CD8-positive, alpha-beta memory T cell (primary cell): ENCODE results near the gene PEX14. TPM values are rescaled to one million over a fixed set of nuclear protein-coding genes. Genes with fewer than 3 reads are reported as not detected.
"Not testable (repeated sequence)": the region's sequence is repeated elsewhere in the genome, so short reads cannot be mapped to it uniquely, and the experiment has no call there.

Experiments used
- CTCF ChIA-PET: fragments of 350-600 bp; sonication (Branson Sonifier 250); formaldehyde crosslinking; loops from one replicate; lab custom pipeline; 2021; ENCODE audit warnings: antibody characterized with exemption; lab: Charles Lee
- POLR2A ChIA-PET: fragments of 350-600 bp; sonication (Branson Sonifier 250); formaldehyde crosslinking; loops from one replicate; lab custom pipeline; 2021; ENCODE audit warnings: antibody characterized with exemption; lab: Charles Lee
- DNase-seq, 5 donors: peaks; one replicate each; pipeline versions ENCODE4 v3.0.0 to v3.0.0-alpha.2; 2020 to 2022; ENCODE audit warnings: mixed read lengths in 1 of 5
- H3K27ac ChIP-seq: one replicate; pipeline ENCODE4 v1.7.0; 2013; ENCODE audit warnings: low read depth, mild to moderate bottlenecking, low read length, moderate library complexity
- H3K27me3 ChIP-seq: 2 replicates; pipeline ENCODE4 v1.7.0; 2013; ENCODE audit warnings: low read length, mild to moderate bottlenecking; ENCODE audit not compliant: insufficient read depth, poor library complexity, severe bottlenecking
- H3K36me3 ChIP-seq: 2 replicates; pipeline ENCODE4 v1.7.0; 2013; ENCODE audit warnings: mild to moderate bottlenecking, low read length, moderate library complexity; ENCODE audit not compliant: insufficient read depth
- H3K4me1 ChIP-seq: 2 replicates; pipeline ENCODE4 v1.7.0; 2013; ENCODE audit warnings: mild to moderate bottlenecking, low read length, moderate library complexity; ENCODE audit not compliant: insufficient read depth
- H3K4me3 ChIP-seq: 2 replicates; pipeline ENCODE4 v1.7.0; 2013; ENCODE audit warnings: mild to moderate bottlenecking, low read length
- H3K9me3 ChIP-seq: 2 replicates; pipeline ENCODE4 v1.7.0; 2013; ENCODE audit warnings: mild to moderate bottlenecking, low read length
- H3K27ac Mint-ChIP-seq, 8 donors: one replicate each; pipeline ENCODE4 v1.8.0; 2020 to 2021; ENCODE audit warnings: mixed read lengths in 8 of 8, mild to moderate bottlenecking in 6 of 8, inconsistent platforms in 3 of 8, moderate library complexity in 3 of 8
- H3K27me3 Mint-ChIP-seq, 2 donors: one replicate each; pipeline ENCODE4 v1.8.0; 2020 to 2021; ENCODE audit warnings: mixed read lengths in 2 of 2, mild to moderate bottlenecking in 1 of 2, moderate library complexity in 1 of 2
- H3K36me3 Mint-ChIP-seq, 3 donors: one replicate each; pipeline ENCODE4 v1.8.0; 2020 to 2021; ENCODE audit warnings: mixed read lengths in 3 of 3, inconsistent platforms in 1 of 3, mild to moderate bottlenecking in 1 of 3
- H3K4me1 Mint-ChIP-seq, 3 donors: one replicate each; pipeline ENCODE4 v1.8.0; 2020 to 2021; ENCODE audit warnings: mixed read lengths in 3 of 3, inconsistent platforms in 1 of 3, mild to moderate bottlenecking in 1 of 3
- H3K4me3 Mint-ChIP-seq, 7 donors: one replicate each; pipeline ENCODE4 v1.8.0; 2020 to 2021; ENCODE audit warnings: mixed read lengths in 7 of 7, mild to moderate bottlenecking in 6 of 7, moderate library complexity in 4 of 7, inconsistent platforms in 2 of 7
- H3K9me3 Mint-ChIP-seq, 5 donors: one replicate each; pipeline ENCODE4 v1.8.0; 2020 to 2022; ENCODE audit warnings: mixed read lengths in 5 of 5, mild to moderate bottlenecking in 3 of 5, moderate library complexity in 2 of 5, inconsistent platforms in 1 of 5
- polyA plus RNA-seq: library from polyadenylated mRNA; unstranded; fragments of 300-500 nt; fragmentation: Illumina TruSeq; gene quantifications from one replicate; pipeline ENCODE4 v1.2.3, GENCODE V29; 2021
- total RNA-seq, 2 experiments: library from RNA; stranded (reverse); gene quantifications; one replicate each; pipeline ENCODE4 v1.2.3, GENCODE V29; 2021

The PEX14 gene, protein sequence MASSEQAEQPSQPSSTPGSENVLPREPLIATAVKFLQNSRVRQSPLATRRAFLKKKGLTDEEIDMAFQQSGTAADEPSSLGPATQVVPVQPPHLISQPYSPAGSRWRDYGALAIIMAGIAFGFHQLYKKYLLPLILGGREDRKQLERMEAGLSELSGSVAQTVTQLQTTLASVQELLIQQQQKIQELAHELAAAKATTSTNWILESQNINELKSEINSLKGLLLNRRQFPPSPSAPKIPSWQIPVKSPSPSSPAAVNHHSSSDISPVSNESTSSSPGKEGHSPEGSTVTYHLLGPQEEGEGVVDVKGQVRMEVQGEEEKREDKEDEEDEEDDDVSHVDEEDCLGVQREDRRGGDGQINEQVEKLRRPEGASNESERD
- total RNA-seq = 10 to 100 TPM; 18.2 to 22.2 TPM
- polyA plus RNA-seq = 5.1 TPM

DNA sequence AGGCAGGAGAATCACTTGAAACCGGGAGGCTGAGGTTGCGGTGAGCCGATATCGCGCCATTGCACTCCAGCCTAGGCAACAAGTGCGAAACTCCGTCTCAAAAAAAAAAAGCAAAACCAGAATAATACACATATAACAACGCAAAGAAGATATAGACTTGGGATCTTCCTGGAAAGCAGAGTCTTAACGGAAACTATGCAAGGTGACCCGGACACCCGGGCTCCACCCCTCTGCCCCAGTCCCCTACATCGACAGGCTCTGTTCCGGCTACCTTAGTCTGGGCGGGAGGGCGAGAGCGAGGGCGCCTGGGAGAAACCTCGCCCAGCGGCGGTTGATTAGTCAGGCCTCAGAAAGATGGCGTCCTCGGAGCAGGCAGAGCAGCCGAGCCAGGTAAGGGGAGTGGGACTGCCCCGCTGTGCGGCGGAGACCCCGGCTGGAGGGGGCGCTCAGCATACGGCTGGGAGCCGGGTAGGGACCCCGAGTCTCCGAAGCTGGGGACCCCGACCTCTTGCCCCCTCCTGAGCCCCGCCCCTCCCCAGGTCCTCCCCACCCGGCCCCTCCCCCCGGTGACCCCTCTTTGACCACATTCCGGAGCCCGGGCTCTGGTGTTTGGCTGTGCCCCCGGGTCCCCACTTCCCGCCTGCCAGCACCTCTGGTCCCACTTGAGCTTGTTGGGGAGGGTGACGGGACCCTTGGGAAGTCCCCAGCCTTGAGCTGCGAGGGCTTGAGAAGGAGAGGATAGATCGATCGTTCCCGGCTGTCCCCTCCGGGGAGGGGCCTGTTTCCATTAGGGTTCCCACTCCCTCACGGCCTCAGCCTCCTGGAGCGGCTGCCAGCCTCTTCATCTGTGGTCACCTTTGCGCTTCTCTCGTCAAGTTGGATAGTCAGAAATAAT, at the start of gene PEX14:
PEX14 (plus strand) TSS at position 338 of the 895 bp plus-strand sequence; CDS start at position 355, 17 bp downstream.
- Histone ChIP-seq H3K36me3 (no peaks in the 10 kb centered on the region), H3K27me3 (no peaks in the 10 kb centered on the region), H3K4me1 (peaks cover 29% of the 10 kb centered on the region), H3K9me3 (no peaks in the 10 kb centered on the region), H3K4me3 (peak within 1 kb of the TSS; percentile 81), H3K27ac (peak within 1 kb of the TSS; percentile 74)
- ChIA-PET CTCF (interaction anchor here (1.4 kb wide), 2 partner anchors 20 to 21 kb away, joined by 3 to 6 read pairs; no protein-coding TSS in a partner anchor), POLR2A (interaction anchor here (0.5 to 1.0 kb wide), 3 partner anchors 8 to 32 kb away, joined by 3 to 6 read pairs (median 3); no protein-coding TSS in a partner anchor)
- Mint-ChIP-seq H3K4me1 (peaks cover 49 to 65% (median 55%) of the 10 kb centered on the region in 3 donors), H3K36me3 (peaks cover 0 to 15% (median 3%) of the 10 kb centered on the region in 3 donors), H3K9me3 (no peaks in the 10 kb centered on the region), H3K4me3 (peak within 1 kb of the TSS; percentile 89 to 97 (median 93)), H3K27ac (peak within 1 kb of the TSS; percentile 82 to 95 (median 92)), H3K27me3 (peaks cover 0 to 2% of the 10 kb centered on the region in 2 donors)
- DNase-seq = peak; percentile 73 to 88 (median 77)

DNA sequence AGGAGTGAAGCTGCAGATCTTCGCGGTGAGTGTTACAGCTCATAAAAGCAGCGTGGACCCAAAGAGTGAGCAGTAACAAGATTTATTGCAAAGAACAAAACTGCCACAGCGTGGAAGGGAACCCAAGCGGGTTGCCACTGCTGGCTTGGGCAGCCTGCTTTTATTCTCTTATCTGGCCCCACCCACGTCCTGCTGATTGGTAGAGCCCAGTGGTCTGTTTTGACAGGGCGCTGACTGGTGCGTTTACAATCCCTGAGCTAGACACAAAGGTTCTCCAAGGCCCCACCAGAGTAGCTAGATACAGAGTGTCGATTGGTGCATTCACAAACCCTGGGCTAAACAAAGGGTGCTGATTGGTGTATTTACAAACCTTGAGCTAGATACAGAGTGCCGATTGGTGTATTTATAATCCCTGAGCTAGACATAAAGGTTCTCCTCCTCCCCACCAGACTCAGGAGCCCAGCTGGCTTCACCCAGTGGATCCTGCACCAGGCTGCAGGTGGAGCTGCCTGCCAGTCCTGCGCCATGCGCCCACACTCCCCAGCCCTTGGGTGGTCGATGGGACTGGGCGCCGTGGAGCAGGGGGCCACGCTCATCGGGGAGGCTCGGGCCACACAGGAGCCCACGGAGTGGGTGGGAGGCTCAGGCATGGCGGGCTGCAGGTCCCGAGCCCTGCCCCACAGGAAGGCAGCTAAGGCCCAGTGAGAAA, 48.8 kb upstream of the PEX14 start:
- POLR2A ChIA-PET, H3K4me3 ChIP-seq, H3K36me3 ChIP-seq, DNase-seq, H3K27me3 ChIP-seq, H3K4me3 Mint-ChIP-seq, H3K9me3 Mint-ChIP-seq, H3K36me3 Mint-ChIP-seq, H3K27ac Mint-ChIP-seq, H3K27ac ChIP-seq, H3K27me3 Mint-ChIP-seq, H3K9me3 ChIP-seq: not testable (repeated sequence)
- peaks cover 13% of the 10 kb centered on the region for H3K4me1 ChIP-seq
- peaks cover 10 to 19% (median 15%) of the 10 kb centered on the region in 3 donors for H3K4me1 Mint-ChIP-seq
- CTCF ChIA-PET = interaction anchor here (1.0 kb wide), 2 partner anchors 10 to 215 kb away, joined by 3 read pairs; partner anchors contain the start of gene KIF1B

DNA sequence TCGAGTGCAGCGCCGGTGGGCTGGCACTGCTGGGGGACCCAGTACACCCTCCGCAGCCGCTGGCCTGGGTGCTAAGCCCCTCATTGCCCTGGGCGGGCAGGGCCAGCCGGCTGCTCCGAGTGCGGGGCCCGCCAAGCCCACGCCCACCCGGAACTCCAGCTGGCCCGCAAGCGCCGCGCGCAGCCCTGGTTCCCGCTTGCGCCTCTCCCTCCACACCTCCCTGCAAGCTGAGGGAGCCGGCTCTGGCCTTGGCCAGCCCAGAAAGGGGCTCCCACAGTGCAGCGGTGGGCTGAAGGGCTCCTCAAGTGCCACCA, 48.3 kb upstream of the PEX14 start:
- H3K9me3 Mint-ChIP-seq, H3K27ac Mint-ChIP-seq, H3K27me3 Mint-ChIP-seq, POLR2A ChIA-PET, H3K36me3 ChIP-seq, H3K4me3 Mint-ChIP-seq, DNase-seq, H3K4me3 ChIP-seq, H3K27me3 ChIP-seq, H3K27ac ChIP-seq, H3K36me3 Mint-ChIP-seq, H3K9me3 ChIP-seq: not testable (repeated sequence)
- H3K4me1 ChIP-seq = peaks cover 18% of the 10 kb centered on the region
- H3K4me1 Mint-ChIP-seq = peaks cover 15 to 25% (median 20%) of the 10 kb centered on the region in 3 donors
- CTCF ChIA-PET = interaction anchor here (1.0 kb wide), 1 partner anchor 216 kb away, joined by 3 read pairs; the partner anchor contains the start of gene KIF1B

DNA sequence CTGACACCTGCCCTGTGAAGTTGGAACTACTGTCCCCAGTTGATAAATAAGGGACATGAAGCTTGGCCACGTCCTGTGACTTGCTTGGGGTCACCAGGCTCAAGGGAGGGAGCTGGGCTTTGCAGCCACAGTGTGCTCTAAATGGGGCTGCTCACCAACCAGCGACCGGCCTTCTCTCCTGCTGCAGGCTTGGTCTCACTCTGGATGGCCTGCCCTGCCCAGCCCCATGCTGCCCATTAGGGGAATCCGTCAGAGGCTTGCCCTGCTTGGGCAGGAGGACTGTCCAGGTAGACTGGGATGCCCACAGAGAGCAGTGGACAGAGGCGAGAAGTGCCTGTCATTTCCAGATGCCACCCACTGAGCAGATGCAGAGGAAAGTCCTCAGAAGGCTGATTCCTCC, 45.8 kb upstream of the PEX14 start:
- Mint-ChIP-seq H3K27ac (peak overlapping the region in 2 of 8 donors; percentile 7 to 83), H3K27me3 (peaks cover 0 to 1% of the 10 kb centered on the region in 2 donors), H3K9me3 (no peaks in the 10 kb centered on the region), H3K4me3 (peak overlapping the region in 5 of 7 donors; percentile 66 to 93 (median 88)), H3K36me3 (peaks cover 0 to 3% (median 0%) of the 10 kb centered on the region in 3 donors), H3K4me1 (peaks cover 15 to 33% (median 21%) of the 10 kb centered on the region in 3 donors)
- Histone ChIP-seq H3K36me3 (no peaks in the 10 kb centered on the region), H3K4me3 (no peak overlapping the region), H3K27me3 (no peaks in the 10 kb centered on the region), H3K9me3 (no peaks in the 10 kb centered on the region), H3K4me1 (peaks cover 18% of the 10 kb centered on the region), H3K27ac (no peak overlapping the region)
- ChIA-PET POLR2A (no interaction called here), CTCF (interaction anchor here (0.6 to 3.6 kb wide), 13 partner anchors 11 to 1001 kb away, joined by 3 to 37 read pairs (median 3); partner anchors contain the start of genes KIF1B and PGD)
- no peak for DNase-seq

DNA sequence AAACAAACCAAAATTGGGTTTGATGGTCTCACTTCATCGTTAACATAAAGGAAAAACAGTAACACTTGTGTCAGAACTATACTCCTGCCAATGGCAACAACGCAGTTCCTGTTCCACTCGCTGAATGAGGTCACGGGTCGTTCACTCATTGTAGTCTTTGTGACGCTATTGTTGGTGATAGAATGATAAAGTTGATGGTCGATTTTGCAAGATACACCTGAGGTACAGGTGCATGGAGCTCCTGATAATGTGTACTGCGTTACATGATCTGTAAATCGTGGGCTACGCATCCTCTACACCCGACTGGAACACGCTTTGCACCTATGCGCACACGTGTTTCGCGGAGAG, 44.9 kb upstream of the PEX14 start:
- Histone ChIP-seq H3K4me1 (peaks cover 18% of the 10 kb centered on the region), H3K27me3 (no peaks in the 10 kb centered on the region), H3K36me3 (no peaks in the 10 kb centered on the region), H3K4me3 (peak overlapping the region; percentile 82), H3K9me3 (no peaks in the 10 kb centered on the region), H3K27ac (peak overlapping the region; percentile 82)
- ChIA-PET POLR2A (interaction anchor here (0.6 to 0.7 kb wide), 2 partner anchors 23 to 1288 kb away, joined by 4 to 7 read pairs; no protein-coding TSS in a partner anchor), CTCF (interaction anchor here (0.6 to 3.6 kb wide), 25 partner anchors 9 to 1002 kb away, joined by 3 to 37 read pairs (median 3); partner anchors contain the start of genes KIF1B and PGD)
- no peaks in the 10 kb centered on the region for H3K9me3 Mint-ChIP-seq
- H3K36me3 Mint-ChIP-seq = peaks cover 0 to 3% (median 0%) of the 10 kb centered on the region in 3 donors
- H3K27me3 Mint-ChIP-seq = peaks cover 0 to 1% of the 10 kb centered on the region in 2 donors
- H3K27ac Mint-ChIP-seq = peak overlapping the region; percentile 83 to 95 (median 90)
- peak in 1 of 5 donors; percentile 1 for DNase-seq
- H3K4me1 Mint-ChIP-seq = peaks cover 15 to 33% (median 21%) of the 10 kb centered on the region in 3 donors
- peak overlapping the region; percentile 83 to 96 (median 89) for H3K4me3 Mint-ChIP-seq

DNA sequence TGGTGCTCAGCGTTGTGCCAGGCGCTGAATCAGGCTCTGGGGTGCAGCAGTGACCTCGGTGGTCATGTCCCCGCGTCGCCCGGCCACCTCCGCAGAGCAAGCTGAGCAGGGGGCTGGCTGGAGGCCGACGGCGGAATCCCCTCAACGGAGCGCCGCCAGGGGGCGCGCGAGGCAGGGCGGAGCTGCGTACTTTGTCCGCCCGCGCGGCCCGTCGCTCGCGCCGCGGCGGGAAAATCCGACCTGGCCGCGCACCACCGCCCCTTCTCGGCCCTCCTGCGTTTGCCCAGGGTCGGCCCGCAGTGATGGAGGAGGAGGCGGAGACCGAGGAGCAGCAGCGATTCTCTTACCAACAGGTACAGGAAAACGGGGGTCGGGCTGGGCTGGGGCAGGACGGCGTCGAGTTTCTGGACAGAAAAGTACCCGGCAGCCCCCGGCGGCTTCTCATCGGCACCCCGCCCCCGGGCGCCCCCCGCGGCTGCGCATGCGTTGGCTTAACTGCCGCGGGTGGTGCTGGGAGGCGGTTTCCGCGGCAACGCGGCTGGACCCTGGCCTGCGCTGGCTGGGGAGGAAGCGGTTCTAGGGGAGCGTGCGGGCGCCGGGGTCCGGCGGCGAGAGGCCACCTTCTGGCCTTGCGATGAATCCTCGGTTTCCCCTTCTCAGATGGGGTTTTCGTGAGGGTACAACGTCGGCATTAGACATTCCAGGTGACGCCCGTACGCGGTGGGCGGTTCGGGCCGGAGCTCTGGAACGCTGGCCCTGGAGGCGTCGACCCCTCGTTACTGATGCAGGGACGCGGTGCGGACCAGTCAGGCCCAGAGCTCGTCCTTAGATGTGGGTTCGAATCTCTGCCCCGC, 44.3 kb upstream of the PEX14 start, which contains the start of gene CENPS:
CENPS (plus strand) TSS at position 218 of the 854 bp plus-strand sequence; CDS start at position 303, 85 bp downstream.
- H3K4me3 Mint-ChIP-seq = peak within 1 kb of the TSS; percentile 83 to 96 (median 89)
- peaks cover 0 to 3% (median 0%) of the 10 kb centered on the region in 3 donors for H3K36me3 Mint-ChIP-seq
- no peaks in the 10 kb centered on the region for H3K36me3 ChIP-seq
- no peaks in the 10 kb centered on the region for H3K27me3 ChIP-seq
- H3K9me3 ChIP-seq = no peaks in the 10 kb centered on the region
- peak within 1 kb of the TSS; percentile 82 for H3K27ac ChIP-seq
- H3K9me3 Mint-ChIP-seq = no peaks in the 10 kb centered on the region
- H3K27ac Mint-ChIP-seq = peak within 1 kb of the TSS; percentile 83 to 95 (median 90)
- H3K4me3 ChIP-seq = peak within 1 kb of the TSS; percentile 82
- CTCF ChIA-PET = interaction anchor here (0.8 to 3.6 kb wide), 21 partner anchors 8 to 1002 kb away, joined by 3 to 37 read pairs (median 4); partner anchors contain the start of genes KIF1B and PGD
- peaks cover 15 to 33% (median 21%) of the 10 kb centered on the region in 3 donors for H3K4me1 Mint-ChIP-seq
- peak; percentile 83 to 94 (median 91) for DNase-seq
- H3K4me1 ChIP-seq = peaks cover 18% of the 10 kb centered on the region
- H3K27me3 Mint-ChIP-seq = peaks cover 0 to 1% of the 10 kb centered on the region in 2 donors
- POLR2A ChIA-PET = interaction anchor here (0.7 kb wide), 1 partner anchor 1287 kb away, joined by 4 read pairs; no protein-coding TSS in a partner anchor
